HEK293T (cell line): ENCODE measurements around the gene PTPRO.

Experiments
- FOXM1 ChIP-seq: fragments of 450-650 bp; IDR thresholded peaks from 2 replicates; pipeline ENCODE4 v1.6.1; 2017; ENCODE audit warnings: mild to moderate bottlenecking, borderline replicate concordance
- HDGF ChIP-seq: fragments of 450-650 bp; IDR thresholded peaks from 2 replicates; pipeline ENCODE4 v1.6.1; 2017; ENCODE audit warnings: antibody characterized with exemption, borderline replicate concordance
- SP1 ChIP-seq: fragments of 450-650 bp; IDR thresholded peaks from 2 replicates; pipeline ENCODE4 v1.6.1; 2017
- SUZ12 ChIP-seq: fragments of 450-650 bp; IDR thresholded peaks from 2 replicates; pipeline ENCODE4 v1.6.1; 2016; ENCODE audit warnings: mild to moderate bottlenecking
- ZNF384 ChIP-seq: fragments of 450-650 bp; IDR thresholded peaks from 2 replicates; pipeline ENCODE4 v1.6.1; 2016

- TF ChIP-seq FOXM1 (no peak), HDGF (no peak), SUZ12 (no peak), SP1 (no peak), ZNF384 (no peak)
Observed at GRCh38 chr12:15613981-15614380, 291.7 kb downstream of the PTPRO start.
